Small intestine (tissue), 7 donors: ENCODE measurements around the gene GALNT9. TPM values are rescaled to one million over a fixed set of nuclear protein-coding genes. Genes with fewer than 3 reads are reported as not detected.
"Not testable (repeated sequence)": the region's sequence is repeated elsewhere in the genome, so short reads cannot be mapped to it uniquely, and the experiment has no call there.

ENCODE experiments used
- DNase-seq, 2 donors: peaks; one replicate each; pipeline versions ENCODE4 v3.0.0 to v3.0.0-alpha.2; 2013
- FAIRE-seq: peaks from 2 replicates; lab custom pipeline; 2012; peaks lifted over from hg19 to GRCh38; lab: Jason Lieb, UNC
- H3K27ac ChIP-seq, 3 donors: one replicate each; pipeline ENCODE4 v1.5.1; 2013; ENCODE audit warnings: low read length in 2 of 3, mild to moderate bottlenecking in 2 of 3, control low read depth in 1 of 3, inconsistent platforms in 1 of 3, low read depth in 1 of 3, moderate library complexity in 1 of 3
- H3K27me3 ChIP-seq, 3 donors: one replicate each; pipeline ENCODE4 v1.6.1; 2013; ENCODE audit warnings: low read length in 3 of 3, inconsistent platforms in 1 of 3; ENCODE audit not compliant: control insufficient read depth in 3 of 3, insufficient read depth in 3 of 3
- H3K36me3 ChIP-seq, 3 donors: one replicate each; pipeline ENCODE4 v1.6.1; 2013; ENCODE audit warnings: low read length in 3 of 3, inconsistent platforms in 1 of 3, low read depth in 1 of 3, mild to moderate bottlenecking in 1 of 3, moderate library complexity in 1 of 3; ENCODE audit not compliant: control insufficient read depth in 3 of 3, insufficient read depth in 2 of 3
- H3K4me1 ChIP-seq, 3 donors: one replicate each; pipeline ENCODE4 v1.6.1; 2013; ENCODE audit warnings: low read length in 2 of 3, inconsistent platforms in 1 of 3, low read depth in 1 of 3, mild to moderate bottlenecking in 1 of 3, moderate library complexity in 1 of 3; ENCODE audit not compliant: control insufficient read depth in 3 of 3, insufficient read depth in 2 of 3
- H3K4me3 ChIP-seq, 3 donors: one replicate each; pipeline ENCODE4 v1.5.1; 2013; ENCODE audit warnings: low read length in 3 of 3, control low read depth in 1 of 3, inconsistent platforms in 1 of 3, low read depth in 1 of 3, mild to moderate bottlenecking in 1 of 3, moderate library complexity in 1 of 3
- H3K9me3 ChIP-seq, 2 donors: one replicate each; pipeline ENCODE4 v1.6.1; 2013; ENCODE audit warnings: low read depth in 1 of 2, low read length in 1 of 2; ENCODE audit not compliant: control insufficient read depth in 2 of 2, insufficient read depth in 1 of 2
- WGBS, 3 donors: extraction: QIAGEN DNeasy Blood & Tissue Kit; methylation state at CpG; one replicate each; pipeline ENCODE4 v1.1.7; 2013; 5-methylcytosine and 5-hydroxymethylcytosine counted together
- polyA plus RNA-seq, 4 donors: library from polyadenylated mRNA; stranded (reverse) in 3 of 4; unstranded in 1 of 4; fragments of 200-250 nt in 3 of 4; fragments of 120-200 nt in 1 of 4; gene quantifications; one replicate each; pipeline versions ENCODE4 v1.2.1 to v1.2.3, GENCODE V29; 2013
- donor health status: healthy with polysubstance abuse.
- donor health status: control.
- donor health status: control.
- donor health status: Bipolar disorder and iron deficiency.
- donor health status: healthy.

The GALNT9 gene
- polyA plus RNA-seq, 4 donors: 0.79 to 2.6 TPM; not detected in 2

DNA sequence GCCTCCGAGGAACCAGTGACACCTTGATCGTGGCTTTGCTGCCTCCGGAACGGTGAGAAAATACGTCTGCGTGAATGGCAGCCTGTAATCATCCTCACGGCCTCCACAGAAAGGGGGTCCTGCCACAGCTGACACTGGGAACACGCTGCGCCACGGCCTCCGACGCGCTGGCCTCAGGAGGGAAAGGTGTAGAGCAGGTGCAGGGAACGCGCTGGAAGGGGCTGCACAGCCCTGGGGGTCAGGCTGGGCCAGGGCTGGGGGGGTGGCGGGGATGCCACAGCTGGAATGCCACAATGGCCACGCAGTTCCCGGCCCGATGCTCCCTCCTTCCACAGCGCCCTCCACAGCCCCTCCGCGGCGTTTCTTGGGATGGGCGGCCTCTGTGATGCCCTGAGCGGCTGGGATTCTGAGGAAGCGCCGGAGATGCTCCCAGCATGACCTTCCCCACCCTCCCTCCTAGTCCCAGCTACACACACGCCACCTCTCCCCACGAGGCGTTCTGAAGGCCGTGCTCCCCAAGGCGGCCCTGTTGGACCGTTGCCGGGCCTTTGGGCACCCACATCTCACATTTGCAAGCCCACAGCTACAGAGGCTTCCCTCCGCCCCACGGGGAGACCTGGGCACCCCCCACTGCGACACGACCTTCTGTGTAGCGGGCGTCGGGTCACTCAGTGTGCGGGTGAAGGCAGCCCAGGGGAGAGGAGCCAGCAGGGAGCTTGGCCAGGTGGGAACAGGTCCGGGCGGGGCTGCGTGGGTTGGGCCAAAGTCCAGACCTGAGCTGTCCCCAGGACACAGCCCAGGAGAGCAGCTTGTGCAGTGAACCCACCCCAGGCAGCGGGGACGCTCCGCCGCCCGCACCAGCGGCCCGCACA lies 31.8 kb upstream of the GALNT9 start:
- DNase-seq (no peak), FAIRE-seq (no peak)
- no peaks in the 10 kb centered on the region for H3K36me3 ChIP-seq
- no peak overlapping the region for H3K27ac ChIP-seq
- H3K27me3 ChIP-seq: peaks cover 0 to 3% (median 0%) of the 10 kb centered on the region in 3 donors
- H3K4me3 ChIP-seq: no peak overlapping the region
- H3K9me3 ChIP-seq: peaks cover 0 to 13% of the 10 kb centered on the region in 2 donors
- no peaks in the 10 kb centered on the region for H3K4me1 ChIP-seq
- WGBS, 3 donors: 77 to 87% (median 78%) methylated on average over 49 to 52 of the region's 52 CpGs

DNA sequence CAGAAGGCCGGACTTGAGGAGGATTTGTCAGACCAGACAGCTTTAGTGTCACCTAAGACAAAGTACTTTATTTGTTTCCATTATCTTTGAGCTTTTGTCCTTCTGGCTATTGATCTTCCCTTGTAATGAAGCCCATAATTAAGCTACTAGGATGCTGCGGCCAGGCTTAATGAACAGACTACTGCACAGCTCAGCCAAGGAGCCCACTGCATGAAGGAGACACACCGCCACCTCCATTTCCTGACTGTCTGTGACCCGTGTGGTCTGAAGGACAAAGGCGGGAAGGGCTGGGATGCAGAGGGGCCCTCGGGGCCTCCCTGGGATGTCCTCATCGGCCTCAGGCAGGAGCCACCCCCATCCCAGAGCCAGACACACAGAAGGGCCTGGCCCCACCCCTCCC lies 31.0 kb upstream of the GALNT9 start:
- Histone ChIP-seq H3K4me3 (no peak overlapping the region), H3K9me3 (peaks cover 0 to 13% of the 10 kb centered on the region in 2 donors), H3K4me1 (no peaks in the 10 kb centered on the region), H3K27ac (no peak overlapping the region), H3K36me3 (no peaks in the 10 kb centered on the region), H3K27me3 (peaks cover 0 to 3% (median 0%) of the 10 kb centered on the region in 3 donors)
- DNase-seq (no peak), FAIRE-seq (no peak)
- 78 to 83% (median 80%) methylated on average over 7 of the region's 7 CpGs for WGBS, 3 donors

DNA sequence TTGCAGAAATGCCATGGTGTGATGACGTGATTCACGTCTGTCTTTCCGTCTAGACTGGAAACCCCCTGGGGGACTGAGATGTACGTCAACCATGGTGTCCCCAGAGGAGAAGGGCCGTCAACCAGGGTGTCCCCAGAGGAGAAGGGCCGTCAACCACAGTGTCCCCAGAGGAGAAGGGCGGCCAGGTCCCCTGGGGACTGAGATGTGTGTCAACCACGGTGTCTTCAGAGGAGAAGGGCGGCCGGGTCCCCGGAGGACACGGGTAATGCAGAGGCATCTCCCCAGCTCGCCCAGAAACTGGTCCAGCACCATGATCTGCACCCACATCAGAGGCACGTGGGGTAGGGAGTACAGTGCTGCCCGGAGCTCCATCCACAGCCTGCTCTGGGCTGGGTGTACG lies 30.6 kb upstream of the GALNT9 start:
- no peaks in the 10 kb centered on the region for H3K36me3 ChIP-seq
- H3K27ac ChIP-seq: no peak overlapping the region
- no peaks in the 10 kb centered on the region for H3K4me1 ChIP-seq
- peaks cover 0 to 3% (median 0%) of the 10 kb centered on the region in 3 donors for H3K27me3 ChIP-seq
- DNase-seq (no peak), FAIRE-seq (no peak)
- peaks cover 0 to 13% of the 10 kb centered on the region in 2 donors for H3K9me3 ChIP-seq
- WGBS, 3 donors: 81 to 88% (median 83%) methylated on average over 16 of the region's 16 CpGs
- H3K4me3 ChIP-seq: no peak overlapping the region

GRCh38 chr12:132359551-132359950 lies 30.2 kb upstream of the GALNT9 start:
- Histone ChIP-seq H3K4me1 (no peaks in the 10 kb centered on the region), H3K4me3 (no peak overlapping the region), H3K9me3 (peaks cover 0 to 13% of the 10 kb centered on the region in 2 donors), H3K36me3 (no peaks in the 10 kb centered on the region), H3K27me3 (peaks cover 0 to 3% (median 0%) of the 10 kb centered on the region in 3 donors), H3K27ac (no peak overlapping the region)
- WGBS, 3 donors: 87 to 92% (median 90%) methylated on average over 14 of the region's 14 CpGs
- DNase-seq (no peak), FAIRE-seq (no peak)

GRCh38 chr12:132358241-132359225 lies 29.1 kb upstream of the GALNT9 start:
- not testable (repeated sequence) for H3K27ac ChIP-seq, H3K4me1 ChIP-seq, FAIRE-seq, H3K9me3 ChIP-seq, H3K27me3 ChIP-seq, DNase-seq, H3K36me3 ChIP-seq, H3K4me3 ChIP-seq
- 87 to 91% (median 90%) methylated on average over 31 to 57 of the region's 57 CpGs for WGBS, 3 donors

- DNase-seq (no peak), FAIRE-seq (no peak)
- Histone ChIP-seq H3K27ac (no peak overlapping the region), H3K9me3 (peaks cover 0 to 9% of the 10 kb centered on the region in 2 donors), H3K4me1 (no peaks in the 10 kb centered on the region), H3K27me3 (peaks cover 0 to 3% (median 0%) of the 10 kb centered on the region in 3 donors), H3K4me3 (no peak overlapping the region), H3K36me3 (no peaks in the 10 kb centered on the region)
- WGBS, 3 donors: 85 to 88% (median 86%) methylated on average over 25 of the region's 25 CpGs
Observed at GRCh38 chr12:132357623-132358186, 28.3 kb upstream of the GALNT9 start.

GRCh38 chr12:132356691-132357622 lies 27.6 kb upstream of the GALNT9 start:
- no peaks in the 10 kb centered on the region for H3K4me1 ChIP-seq
- H3K27me3 ChIP-seq: peaks cover 0 to 3% (median 0%) of the 10 kb centered on the region in 3 donors
- DNase-seq: peak; percentile 41 to 45
- FAIRE-seq: no peak
- H3K27ac ChIP-seq: peak overlapping the region in 2 of 3 donors; percentile 28 to 30
- no peaks in the 10 kb centered on the region for H3K36me3 ChIP-seq
- no peak overlapping the region for H3K4me3 ChIP-seq
- 32 to 42% (median 37%) methylated on average over 34 to 37 of the region's 37 CpGs for WGBS, 3 donors
- H3K9me3 ChIP-seq: peaks cover 0 to 9% of the 10 kb centered on the region in 2 donors
